Brain pericyte (primary cell): Measurements from ENCODE around the gene KAZN.

Experiments used
- DNase-seq: peaks from one replicate; pipeline ENCODE4 v3.0.0-alpha.2; 2012; ENCODE audit warnings: low read depth, low spot score

The KAZN gene

DNA sequence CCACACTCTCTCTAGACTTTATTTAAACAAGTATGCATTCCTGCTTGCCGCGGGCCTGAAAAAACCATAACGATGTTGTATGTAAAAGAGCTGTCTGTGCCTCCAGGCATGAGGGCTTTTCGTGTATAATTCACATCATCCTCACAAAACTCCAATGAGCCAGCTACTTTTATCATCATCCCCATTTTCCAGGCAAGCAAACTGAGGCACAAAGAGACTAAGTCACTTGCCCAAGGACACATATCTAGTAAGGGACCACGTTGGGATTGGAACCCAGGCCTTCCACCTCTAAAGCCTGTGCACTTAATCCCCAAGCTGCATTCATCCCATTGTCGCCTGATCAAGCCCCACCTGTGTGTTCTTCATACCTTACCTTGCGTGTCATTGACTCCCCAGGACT lies 226.9 kb downstream of the KAZN start:
- no peak for DNase-seq

GRCh38 chr1:14826172-14826636 lies 227.7 kb downstream of the KAZN start:
- no peak for DNase-seq

- no peak for DNase-seq
These were observed 228.3 kb downstream of the KAZN start for GRCh38 chr1:14826731-14827326.

GRCh38 chr1:14827870-14828269 lies 229.4 kb downstream of the KAZN start:
- no peak for DNase-seq

DNA sequence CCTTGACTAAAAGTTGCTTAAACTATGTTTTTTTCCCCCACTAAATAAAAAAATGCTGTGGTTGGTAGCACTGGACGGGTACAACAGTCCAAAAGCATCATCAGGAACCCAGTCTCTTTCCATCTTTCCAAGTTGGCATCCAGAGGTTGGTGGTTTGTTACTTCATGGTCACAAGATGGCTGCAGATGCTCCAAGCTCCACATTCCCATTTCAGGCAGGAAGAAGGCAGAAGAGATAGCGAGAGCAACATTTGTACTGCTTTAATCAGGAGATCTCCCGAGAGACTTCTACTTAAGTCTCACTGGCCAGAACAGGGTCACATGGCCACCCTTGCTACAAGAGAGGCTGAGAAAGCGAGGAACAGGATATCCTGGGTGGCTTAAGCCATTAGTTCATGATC lies 230.2 kb downstream of the KAZN start:
- DNase-seq, result no peak

DNA sequence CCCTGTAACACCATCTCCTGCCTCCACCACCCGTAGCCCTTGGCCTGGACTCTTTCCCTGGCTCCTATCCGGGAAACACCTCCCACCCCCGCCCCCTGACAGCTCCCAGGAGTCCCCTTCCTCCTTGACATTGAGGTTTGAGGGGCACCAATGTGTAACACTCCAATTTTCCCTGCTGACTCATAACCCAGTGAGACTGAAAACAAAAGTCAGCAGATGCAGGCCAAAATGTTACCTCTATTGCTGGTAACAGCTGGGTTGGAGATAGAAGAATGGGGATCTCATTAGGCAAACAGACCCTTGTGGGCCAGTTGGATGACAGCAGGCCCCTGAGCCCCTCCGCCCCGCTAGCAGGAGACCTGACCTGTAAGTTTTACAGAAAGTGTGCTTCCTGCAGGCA lies 237.2 kb downstream of the KAZN start:
- no peak for DNase-seq

DNA sequence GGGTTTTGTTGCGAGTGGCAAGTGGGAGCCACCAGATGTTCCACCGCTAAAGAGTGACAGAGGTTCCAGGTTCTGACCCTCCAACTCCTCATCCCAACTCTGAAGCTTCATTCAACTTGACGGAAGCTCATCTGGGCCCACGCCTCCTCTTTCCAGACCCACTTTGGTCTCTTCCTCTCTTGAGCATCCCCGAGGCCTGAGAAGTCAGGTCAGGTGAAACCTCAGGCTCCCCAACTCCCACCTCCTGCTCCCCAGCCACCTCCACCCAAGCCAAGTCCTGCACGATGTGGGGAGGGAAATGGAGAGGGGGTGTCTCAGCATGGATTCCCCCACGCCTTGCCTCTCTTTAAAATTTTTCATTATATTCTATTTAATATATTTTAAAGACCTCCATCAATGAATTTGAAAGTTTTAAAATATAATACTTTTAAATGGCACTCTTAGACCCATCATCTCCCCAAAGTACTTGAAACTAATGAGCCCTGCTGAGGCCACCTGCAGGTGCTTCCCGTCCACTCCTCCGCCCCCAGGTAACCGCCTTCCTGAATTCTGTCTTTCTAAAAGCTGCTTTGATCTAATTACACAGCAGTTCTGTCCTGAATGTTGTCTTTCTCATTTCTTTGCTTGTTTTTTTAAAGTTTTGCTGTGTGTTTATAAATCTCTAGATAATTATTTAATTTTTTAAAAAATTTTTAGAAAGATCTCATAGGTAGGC lies 238.1 kb downstream of the KAZN start:
- DNase-seq, result no peak

DNA sequence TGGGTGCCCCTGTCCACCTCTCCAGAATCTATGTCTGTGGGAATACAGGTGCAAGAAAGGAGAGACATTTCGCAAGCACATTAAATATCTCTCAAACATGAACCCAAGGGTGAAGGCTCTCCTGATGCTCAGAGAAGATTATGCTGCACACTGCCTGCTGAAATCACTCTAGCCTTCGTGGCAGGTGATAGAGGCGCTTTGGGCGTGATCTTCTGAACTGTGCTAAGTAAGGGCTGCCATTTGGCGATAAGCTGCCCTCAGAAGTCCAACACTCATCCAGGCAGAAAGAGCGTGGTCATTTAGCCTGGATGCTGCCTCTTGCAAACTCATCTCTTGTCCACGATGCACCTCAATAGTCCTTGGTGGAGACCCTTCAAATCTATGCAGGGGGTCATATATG lies 241.9 kb downstream of the KAZN start:
- DNase-seq, result no peak

- DNase-seq, result no peak
These were observed 243.0 kb downstream of the KAZN start for GRCh38 chr1:14841456-14841855.

DNA sequence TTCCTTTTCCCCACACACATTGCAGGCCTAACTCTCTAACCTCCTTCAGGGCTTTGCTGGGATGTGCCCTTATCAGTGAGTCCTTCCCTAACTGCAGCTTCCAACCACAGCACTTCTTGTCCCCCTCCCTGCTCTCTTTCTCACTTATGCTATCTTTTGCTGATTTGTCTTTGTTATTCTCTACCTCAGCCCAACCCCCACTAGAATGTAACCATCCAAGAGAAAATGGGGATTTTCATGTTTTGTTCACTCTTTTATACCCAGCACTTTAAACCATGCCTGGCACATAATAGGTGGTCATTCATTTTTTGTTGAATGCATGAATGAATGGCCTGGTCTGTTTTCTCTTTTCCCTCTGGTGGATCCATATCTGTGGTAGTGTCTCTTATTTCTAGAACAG lies 243.5 kb downstream of the KAZN start:
- DNase-seq, result no peak

DNA sequence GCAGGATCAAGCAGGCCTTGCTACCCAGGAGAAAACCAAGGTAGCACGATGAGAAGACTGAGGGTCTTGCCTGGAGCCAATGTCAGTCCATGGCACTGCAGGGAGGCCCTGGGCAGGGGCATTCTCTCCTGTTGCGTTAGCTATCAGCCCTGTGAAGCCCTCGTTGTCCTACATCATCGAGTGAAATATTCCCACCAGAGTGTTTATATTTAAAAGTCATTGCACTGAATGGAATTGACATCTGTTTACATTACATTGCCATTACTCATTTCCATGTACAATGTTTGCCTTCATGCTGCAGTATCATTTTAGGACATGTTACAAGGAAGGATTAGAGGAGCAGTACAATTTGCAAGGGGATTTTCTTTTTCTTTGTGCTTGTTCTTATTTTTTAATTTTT lies 243.9 kb downstream of the KAZN start:
- DNase-seq, result no peak

DNA sequence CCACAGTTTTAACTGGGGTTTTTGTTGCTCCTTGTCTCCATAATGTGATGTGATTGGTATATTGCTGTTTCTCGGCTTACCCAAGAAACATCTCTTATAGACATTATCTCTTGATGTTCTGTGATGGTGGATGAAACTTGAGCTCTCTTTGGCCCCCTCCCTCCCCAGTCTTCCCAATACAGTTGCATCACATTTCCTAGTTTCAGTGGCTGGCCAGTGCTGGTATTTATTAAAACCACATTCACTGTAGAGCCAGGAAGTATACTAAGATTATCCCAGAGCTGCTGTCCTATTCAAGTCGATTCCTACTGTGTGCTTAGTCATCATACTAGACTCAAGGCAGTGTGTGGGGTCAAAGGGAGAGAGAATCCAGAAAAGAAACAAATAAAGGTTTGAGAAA lies 244.4 kb downstream of the KAZN start:
- no peak for DNase-seq

- no peak for DNase-seq
These were observed 245.0 kb downstream of the KAZN start for GRCh38 chr1:14843525-14843924.

DNA sequence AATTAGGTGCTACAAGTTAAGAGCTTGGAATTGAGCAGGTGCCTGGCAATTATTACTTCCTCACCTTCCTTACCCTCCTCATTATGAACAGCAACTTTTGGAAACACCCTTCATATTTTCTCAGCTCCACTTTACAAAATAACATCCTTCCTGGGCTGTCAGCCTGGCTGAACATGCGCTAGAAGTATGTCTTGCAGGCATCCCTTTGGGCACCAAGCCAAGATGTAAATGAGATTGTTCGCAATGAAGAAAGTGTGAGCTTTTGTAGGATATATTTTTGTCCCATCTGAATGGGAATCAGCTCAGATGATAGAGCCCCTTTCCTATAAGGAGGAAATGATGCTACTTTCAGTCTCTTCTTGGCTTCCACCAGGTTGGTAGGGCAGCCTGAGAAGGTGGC lies 245.9 kb downstream of the KAZN start:
- no peak for DNase-seq

- DNase-seq, result no peak
These were observed 246.6 kb downstream of the KAZN start for GRCh38 chr1:14844923-14845617.

GRCh38 chr1:14845851-14846250 lies 247.4 kb downstream of the KAZN start:
- no peak for DNase-seq

- no peak for DNase-seq
These were observed 248.2 kb downstream of the KAZN start for GRCh38 chr1:14846688-14847087.

DNA sequence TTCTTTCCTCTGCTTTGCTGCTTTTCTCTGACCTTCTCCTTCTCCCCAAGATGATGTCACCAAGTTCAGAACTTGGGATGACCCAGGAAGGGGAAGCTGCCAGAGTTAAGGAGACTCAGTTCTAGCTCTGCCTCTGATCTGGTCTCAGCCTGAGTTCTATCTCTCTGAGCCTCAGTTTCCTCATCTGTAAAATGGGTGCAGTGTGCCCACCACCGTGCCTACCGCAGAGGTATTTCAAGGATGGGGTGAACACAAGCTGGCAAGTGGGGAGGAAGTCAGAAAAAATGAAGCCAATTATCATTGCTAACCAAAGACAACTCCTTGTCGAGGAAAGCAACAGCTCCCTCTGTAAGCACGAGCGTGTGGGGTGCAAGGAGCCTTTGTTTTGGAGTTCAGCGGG lies 249.7 kb downstream of the KAZN start:
- DNase-seq, result no peak

- no peak for DNase-seq
These were observed 250.1 kb downstream of the KAZN start for GRCh38 chr1:14848625-14849024.

- DNase-seq, result no peak
These were observed 250.6 kb downstream of the KAZN start for GRCh38 chr1:14849038-14849437.

- DNase-seq, result no peak
These were observed 252.1 kb downstream of the KAZN start for GRCh38 chr1:14850563-14850962.

DNA sequence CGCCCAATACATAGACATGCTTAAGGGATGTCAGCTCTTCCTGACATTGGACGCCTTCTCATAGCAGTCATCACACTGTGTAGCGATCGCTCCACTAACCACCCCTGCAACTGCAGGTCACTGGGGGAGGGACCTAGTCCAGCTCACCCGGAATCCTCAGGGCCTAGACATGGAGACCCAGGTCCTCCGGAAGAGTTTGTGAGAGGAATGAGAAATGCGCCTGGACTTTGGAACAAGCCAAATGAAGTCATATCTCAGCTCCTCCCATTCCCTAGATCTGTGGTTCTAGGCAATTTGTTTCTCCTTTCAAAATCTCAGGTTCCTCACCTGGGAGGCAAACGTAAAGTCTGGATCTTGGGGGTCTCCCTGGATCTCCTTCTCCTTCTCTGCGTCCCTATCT lies 253.3 kb downstream of the KAZN start:
- no peak for DNase-seq

GRCh38 chr1:14852291-14852690 lies 253.8 kb downstream of the KAZN start:
- DNase-seq, result no peak
